Ishikawa (cell line): Measurements from ENCODE around the gene COX14.
A peak's percentile ranks its signal among the peaks of the same experiment; 100 is the strongest.

Experiments used
- CEBPB ChIP-seq: IDR thresholded peaks from 2 replicates; pipeline ENCODE4 v1.6.1; 2012
- CREB1 ChIP-seq: IDR thresholded peaks from 2 replicates; pipeline ENCODE4 v1.6.1; 2012; ENCODE audit warnings: low read depth
- EGR1 ChIP-seq: IDR thresholded peaks from 2 replicates; pipeline ENCODE4 v1.6.1; 2012
- EP300 ChIP-seq: IDR thresholded peaks from 2 replicates; pipeline ENCODE4 v1.6.1; 2012; ENCODE audit warnings: borderline replicate concordance
- FOXM1 ChIP-seq: IDR thresholded peaks from 2 replicates; pipeline ENCODE4 v1.6.1; 2012; ENCODE audit warnings: low read depth, borderline replicate concordance
- NFIC ChIP-seq: IDR thresholded peaks from 2 replicates; pipeline ENCODE4 v1.6.1; 2012
- RAD21 ChIP-seq: IDR thresholded peaks from 2 replicates; pipeline ENCODE4 v1.6.1; 2012; ENCODE audit warnings: low read depth
- TAF1 ChIP-seq: IDR thresholded peaks from 2 replicates; pipeline ENCODE4 v1.6.1; 2012; ENCODE audit warnings: low read depth, mild to moderate bottlenecking
- TCF12 ChIP-seq: IDR thresholded peaks from 2 replicates; pipeline ENCODE4 v1.6.1; 2012; ENCODE audit warnings: low read depth
- TEAD4 ChIP-seq: IDR thresholded peaks from 2 replicates; pipeline ENCODE4 v1.6.1; 2012
- YY1 ChIP-seq: IDR thresholded peaks from 2 replicates; pipeline ENCODE4 v1.6.1; 2012; ENCODE audit warnings: low read depth
- ZBTB7A ChIP-seq: IDR thresholded peaks from 2 replicates; pipeline ENCODE4 v1.6.1; 2012; ENCODE audit warnings: low read depth
- TF ChIP-seq, protein P1 (sequence below): IDR thresholded peaks from 2 replicates; pipeline ENCODE4 v1.6.1; 2012
- TF ChIP-seq, protein P2 (sequence below): IDR thresholded peaks from 2 replicates; pipeline ENCODE4 v1.6.1; 2012; ENCODE audit warnings: low read depth, mild to moderate bottlenecking
- TF ChIP-seq, protein P3 (sequence below): IDR thresholded peaks from 2 replicates; pipeline ENCODE4 v1.6.1; 2012

Gene COX14

DNA sequence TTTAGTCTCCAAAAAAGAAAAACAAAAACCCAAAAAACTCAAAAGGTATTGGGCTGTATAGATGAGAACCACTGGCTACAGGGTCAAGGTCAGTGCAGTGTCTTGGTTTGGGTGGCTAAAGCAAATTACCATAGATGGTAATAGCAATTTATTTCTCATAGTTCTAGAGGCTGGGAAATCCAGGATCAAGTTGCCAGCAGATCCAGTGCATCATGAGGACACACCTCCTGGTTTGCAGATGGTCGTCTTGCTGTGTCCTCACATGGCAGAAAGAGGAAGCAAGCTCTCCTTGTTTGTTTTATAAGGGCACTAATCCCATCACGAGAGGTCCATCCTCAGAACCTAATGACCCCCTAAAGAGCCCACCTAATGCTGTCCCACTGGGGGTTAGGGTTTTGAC, 11.2 kb downstream of the COX14 start:
- TF ChIP-seq, protein P1, sequence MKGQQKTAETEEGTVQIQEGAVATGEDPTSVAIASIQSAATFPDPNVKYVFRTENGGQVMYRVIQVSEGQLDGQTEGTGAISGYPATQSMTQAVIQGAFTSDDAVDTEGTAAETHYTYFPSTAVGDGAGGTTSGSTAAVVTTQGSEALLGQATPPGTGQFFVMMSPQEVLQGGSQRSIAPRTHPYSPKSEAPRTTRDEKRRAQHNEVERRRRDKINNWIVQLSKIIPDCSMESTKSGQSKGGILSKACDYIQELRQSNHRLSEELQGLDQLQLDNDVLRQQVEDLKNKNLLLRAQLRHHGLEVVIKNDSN = no peak
- TF ChIP-seq CEBPB = no peak
- TF ChIP-seq, protein P2, sequence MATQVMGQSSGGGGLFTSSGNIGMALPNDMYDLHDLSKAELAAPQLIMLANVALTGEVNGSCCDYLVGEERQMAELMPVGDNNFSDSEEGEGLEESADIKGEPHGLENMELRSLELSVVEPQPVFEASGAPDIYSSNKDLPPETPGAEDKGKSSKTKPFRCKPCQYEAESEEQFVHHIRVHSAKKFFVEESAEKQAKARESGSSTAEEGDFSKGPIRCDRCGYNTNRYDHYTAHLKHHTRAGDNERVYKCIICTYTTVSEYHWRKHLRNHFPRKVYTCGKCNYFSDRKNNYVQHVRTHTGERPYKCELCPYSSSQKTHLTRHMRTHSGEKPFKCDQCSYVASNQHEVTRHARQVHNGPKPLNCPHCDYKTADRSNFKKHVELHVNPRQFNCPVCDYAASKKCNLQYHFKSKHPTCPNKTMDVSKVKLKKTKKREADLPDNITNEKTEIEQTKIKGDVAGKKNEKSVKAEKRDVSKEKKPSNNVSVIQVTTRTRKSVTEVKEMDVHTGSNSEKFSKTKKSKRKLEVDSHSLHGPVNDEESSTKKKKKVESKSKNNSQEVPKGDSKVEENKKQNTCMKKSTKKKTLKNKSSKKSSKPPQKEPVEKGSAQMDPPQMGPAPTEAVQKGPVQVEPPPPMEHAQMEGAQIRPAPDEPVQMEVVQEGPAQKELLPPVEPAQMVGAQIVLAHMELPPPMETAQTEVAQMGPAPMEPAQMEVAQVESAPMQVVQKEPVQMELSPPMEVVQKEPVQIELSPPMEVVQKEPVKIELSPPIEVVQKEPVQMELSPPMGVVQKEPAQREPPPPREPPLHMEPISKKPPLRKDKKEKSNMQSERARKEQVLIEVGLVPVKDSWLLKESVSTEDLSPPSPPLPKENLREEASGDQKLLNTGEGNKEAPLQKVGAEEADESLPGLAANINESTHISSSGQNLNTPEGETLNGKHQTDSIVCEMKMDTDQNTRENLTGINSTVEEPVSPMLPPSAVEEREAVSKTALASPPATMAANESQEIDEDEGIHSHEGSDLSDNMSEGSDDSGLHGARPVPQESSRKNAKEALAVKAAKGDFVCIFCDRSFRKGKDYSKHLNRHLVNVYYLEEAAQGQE = no peak
- no peak for TF ChIP-seq TAF1
- TF ChIP-seq FOXM1 = no peak
- TF ChIP-seq YY1 = no peak
- TF ChIP-seq CREB1 = no peak
- TF ChIP-seq TEAD4 = no peak
- no peak for TF ChIP-seq RAD21
- no peak for TF ChIP-seq EGR1
- TF ChIP-seq TCF12 = no peak
- no peak for TF ChIP-seq EP300
- TF ChIP-seq, protein P3, sequence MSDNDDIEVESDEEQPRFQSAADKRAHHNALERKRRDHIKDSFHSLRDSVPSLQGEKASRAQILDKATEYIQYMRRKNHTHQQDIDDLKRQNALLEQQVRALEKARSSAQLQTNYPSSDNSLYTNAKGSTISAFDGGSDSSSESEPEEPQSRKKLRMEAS = no peak
- TF ChIP-seq NFIC = no peak
- no peak for TF ChIP-seq ZBTB7A

DNA sequence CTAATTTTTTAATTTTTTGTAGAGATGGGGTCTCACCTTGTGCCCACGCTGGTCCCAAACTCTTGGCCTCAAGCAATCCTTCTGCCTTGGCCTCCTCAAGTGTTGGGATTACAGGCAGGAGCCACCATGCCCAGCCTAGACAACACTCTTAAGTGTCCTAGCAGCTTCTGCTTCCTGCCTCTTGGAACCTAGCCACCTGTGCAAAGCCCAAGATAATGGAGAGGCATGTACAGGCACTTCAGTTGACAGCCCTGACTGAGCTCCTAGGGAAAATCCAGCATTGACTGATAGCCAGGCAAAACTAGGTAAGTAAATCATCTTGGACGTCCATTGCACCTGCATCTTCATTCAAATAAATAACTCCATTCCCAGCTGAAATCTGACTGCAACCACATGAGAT, 15.5 kb downstream of the COX14 start:
- TF ChIP-seq YY1 (no peak), CEBPB (no peak), CREB1 (no peak), RAD21 (no peak), ZBTB7A (no peak), NFIC (no peak)
- TF ChIP-seq, protein P2 = no peak
- TF ChIP-seq, protein P1 = no peak

DNA sequence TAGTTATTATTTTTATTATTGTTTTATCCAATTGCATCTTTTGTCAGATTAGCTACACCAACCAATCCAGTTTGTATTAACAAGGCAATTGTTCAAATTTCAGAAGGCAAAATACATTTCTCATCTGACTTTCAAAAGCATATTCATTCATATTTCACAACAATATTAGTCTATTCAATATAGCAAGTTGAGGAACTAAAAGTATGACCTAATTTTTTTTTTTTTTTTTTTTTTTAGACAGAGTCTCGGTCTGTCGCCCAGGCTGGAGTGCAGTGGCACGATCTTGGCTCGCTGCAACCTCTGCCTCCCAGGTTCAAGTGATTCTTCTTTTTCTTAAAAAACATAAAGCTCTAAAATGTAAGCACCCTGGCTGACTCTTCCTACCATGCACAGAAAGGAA, 17.3 kb downstream of the COX14 start:
- no peak for TF ChIP-seq NFIC
- no peak for TF ChIP-seq TAF1
- no peak for TF ChIP-seq ZBTB7A
- TF ChIP-seq, protein P1 = no peak
- no peak for TF ChIP-seq CEBPB
- no peak for TF ChIP-seq EGR1
- TF ChIP-seq, protein P2 = no peak
- TF ChIP-seq CREB1 = no peak
- no peak for TF ChIP-seq FOXM1
- no peak for TF ChIP-seq TCF12
- TF ChIP-seq TEAD4 = no peak
- TF ChIP-seq EP300 = no peak
- TF ChIP-seq RAD21 = no peak
- no peak for TF ChIP-seq YY1
- TF ChIP-seq, protein P3 = no peak

DNA sequence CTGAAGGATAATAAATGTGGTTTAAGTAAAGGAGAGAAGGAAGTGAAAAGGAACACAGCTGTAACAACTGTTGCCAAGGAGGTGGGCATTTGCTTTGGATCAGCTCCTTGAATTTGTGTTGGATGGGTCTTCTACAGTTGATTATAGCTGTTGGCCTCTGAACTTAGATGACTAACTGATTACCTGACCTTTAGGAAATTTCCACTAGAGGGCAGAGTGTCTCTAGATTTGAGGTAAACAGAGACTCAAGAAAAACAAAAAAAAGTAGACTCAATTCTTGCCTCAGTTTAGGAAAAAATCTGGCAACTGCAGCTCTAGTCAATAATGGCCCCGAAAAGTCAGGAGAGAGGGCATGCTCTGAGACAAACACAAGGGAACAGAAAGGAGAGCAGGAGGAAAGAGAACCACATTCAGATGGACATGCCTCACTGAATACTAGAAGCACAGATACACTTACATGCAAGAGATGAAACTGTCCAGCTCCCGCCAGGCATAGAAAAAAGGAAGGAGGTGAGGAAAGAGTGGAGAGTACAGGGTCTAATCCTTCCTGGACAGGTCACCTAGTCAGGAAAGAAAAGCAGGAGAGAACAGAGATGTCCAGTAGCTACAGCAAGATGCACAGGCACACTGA, 20.6 kb downstream of the COX14 start:
- TF ChIP-seq, protein P3 = no peak
- TF ChIP-seq RAD21 = peak; percentile 67
- no peak for TF ChIP-seq TEAD4
- no peak for TF ChIP-seq NFIC
